GM21367 (cell line): ENCODE data around the gene TMC7.

Experiments
- ATAC-seq: cut with Tn5 transposase; IDR thresholded peaks from one replicate; pipeline ENCODE4 v1.9.1; 2021; ENCODE audit not compliant: unreplicated experiment

The TMC7 gene

GRCh38 chr16:19086322-19087199, 102.8 kb downstream of the TMC7 start:
- no peak for ATAC-seq

GRCh38 chr16:19088341-19088916, 104.7 kb downstream of the TMC7 start:
- ATAC-seq = no peak

GRCh38 chr16:19089410-19089955, 105.7 kb downstream of the TMC7 start:
- ATAC-seq = no peak

- ATAC-seq = no peak
Observed at GRCh38 chr16:19090916-19091315, 107.2 kb downstream of the TMC7 start.

- ATAC-seq = no peak
Observed at GRCh38 chr16:19092653-19093410, 109.1 kb downstream of the TMC7 start.

GRCh38 chr16:19093631-19094541, 110.2 kb downstream of the TMC7 start:
- no peak for ATAC-seq

GRCh38 chr16:19094542-19095365, 111.0 kb downstream of the TMC7 start:
- no peak for ATAC-seq

- ATAC-seq = no peak
Observed at GRCh38 chr16:19095654-19096053, 111.9 kb downstream of the TMC7 start.

GRCh38 chr16:19098173-19098572, 114.4 kb downstream of the TMC7 start:
- no peak for ATAC-seq

- no peak for ATAC-seq
Observed at GRCh38 chr16:19102187-19102872, 118.6 kb downstream of the TMC7 start.

- no peak for ATAC-seq
Observed at GRCh38 chr16:19104607-19105006, 120.9 kb downstream of the TMC7 start.

GRCh38 chr16:19105131-19105530, 121.4 kb downstream of the TMC7 start:
- ATAC-seq = no peak

GRCh38 chr16:19105891-19106624, 122.3 kb downstream of the TMC7 start:
- ATAC-seq = no peak

- no peak for ATAC-seq
Observed at GRCh38 chr16:19106625-19107020, 122.9 kb downstream of the TMC7 start.

GRCh38 chr16:19108409-19109287, 124.9 kb downstream of the TMC7 start:
- ATAC-seq = no peak

GRCh38 chr16:19109288-19109664, 125.5 kb downstream of the TMC7 start:
- no peak for ATAC-seq
